Cardiac septum (tissue), 1 donor: ENCODE data around the gene THBS2. TPM values are rescaled to one million over a fixed set of nuclear protein-coding genes. Genes with fewer than 3 reads are reported as not detected.

Source experiments
- DNase-seq: peaks from one replicate; pipeline ENCODE4 v3.0.0-alpha.2; 2020; ENCODE audit warnings: low spot score
- intact Hi-C: fragments of 100-400 bp; cut with DNase I; formaldehyde crosslinking; loops from one replicate; pipeline ENCODE4 v1.14.0; 2022
- total RNA-seq: library from RNA; stranded (reverse); fragmentation: NEBNext Ultra II Directional; extraction: Animal tissue kit (Norgen Biotek cat#: 25700); gene quantifications from one replicate; pipeline ENCODE4 v1.2.1, GENCODE V29; 2021
- donor health status: DM: no; HTN: no; CAD: no.

THBS2 gene
- total RNA-seq, 1 donor from 2014 or later, result 28.8 TPM

DNA sequence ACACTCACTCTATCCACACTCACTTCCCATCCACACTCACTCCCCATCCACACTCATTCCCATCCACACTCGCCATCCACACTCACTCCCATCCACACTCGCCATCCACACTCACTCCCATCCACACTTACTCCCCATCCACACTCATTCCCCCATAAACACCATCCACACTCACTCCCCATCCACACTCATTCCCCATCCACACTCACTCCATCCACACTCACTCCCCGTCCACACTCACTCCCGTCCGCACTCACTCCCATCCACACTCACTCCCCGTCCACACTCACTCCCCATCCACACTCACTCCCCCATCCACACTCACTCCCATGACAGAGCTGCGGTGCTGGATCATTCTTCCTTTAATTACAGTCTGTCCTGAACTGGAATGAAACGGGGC is 17.1 kb downstream of the THBS2 start:
- intact Hi-C loops, result no loop called here

DNA sequence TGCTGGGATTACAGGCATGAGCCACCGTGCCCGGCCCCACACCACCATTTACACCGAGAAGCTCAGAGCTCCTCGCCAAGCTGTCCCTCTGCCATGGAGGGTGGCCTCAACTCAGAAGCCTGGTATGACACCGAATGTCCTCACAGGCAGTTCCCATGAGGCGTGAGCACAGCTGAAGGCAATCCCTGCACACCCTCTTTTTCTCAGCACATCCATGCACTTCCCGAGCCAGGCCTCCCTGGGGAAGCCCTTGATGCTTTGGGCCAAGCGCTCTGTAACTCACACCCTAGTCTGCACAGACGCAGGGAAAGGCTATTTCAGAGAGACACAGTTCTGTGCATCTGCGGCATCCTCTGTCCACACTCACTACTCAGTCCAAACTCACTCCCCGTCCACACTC is 18.4 kb downstream of the THBS2 start:
- intact Hi-C loops, result no loop called here
- DNase-seq, result no peak

More for the DNA sequence above, 17.1 kb downstream of the THBS2 start:
- no peak for DNase-seq

DNA sequence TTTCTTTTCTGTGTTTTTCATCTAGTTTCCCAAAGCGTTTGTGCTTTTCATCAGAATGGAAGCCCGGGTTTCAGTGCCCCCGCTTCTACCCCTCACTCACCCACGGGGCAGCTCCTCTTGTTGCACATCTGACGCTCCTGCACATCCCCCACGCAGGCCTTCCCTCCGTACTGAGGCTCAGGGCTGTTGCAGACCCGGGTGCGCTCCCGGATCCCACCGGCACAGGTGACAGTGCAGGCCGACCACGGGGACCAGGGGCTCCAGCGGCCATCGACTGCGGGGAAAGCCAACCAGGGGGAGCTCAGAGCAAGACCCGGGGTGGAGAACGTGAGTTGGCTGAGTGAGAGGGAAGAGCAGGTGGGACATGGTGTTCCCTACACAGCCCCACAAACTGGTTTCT is 19.0 kb downstream of the THBS2 start:
- no peak for DNase-seq
- intact Hi-C loops, result no loop called here

DNA sequence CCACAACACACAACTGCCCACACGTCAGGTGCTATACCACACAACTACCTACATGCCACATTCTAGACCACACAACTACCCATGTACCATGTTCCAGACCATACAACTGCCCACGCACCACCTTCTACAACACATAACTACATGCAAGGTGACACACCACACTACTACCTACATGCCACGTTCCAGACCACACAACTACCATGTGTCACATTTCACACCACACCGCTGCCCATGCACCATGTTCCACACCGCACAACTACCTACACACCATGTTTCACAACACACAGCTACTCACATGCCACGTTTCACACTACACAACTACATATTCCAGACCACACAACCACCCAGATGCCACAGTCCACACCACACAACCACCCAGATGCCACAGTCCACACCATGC is 19.8 kb downstream of the THBS2 start:
- intact Hi-C loops, result no loop called here
- DNase-seq, result no peak

DNA sequence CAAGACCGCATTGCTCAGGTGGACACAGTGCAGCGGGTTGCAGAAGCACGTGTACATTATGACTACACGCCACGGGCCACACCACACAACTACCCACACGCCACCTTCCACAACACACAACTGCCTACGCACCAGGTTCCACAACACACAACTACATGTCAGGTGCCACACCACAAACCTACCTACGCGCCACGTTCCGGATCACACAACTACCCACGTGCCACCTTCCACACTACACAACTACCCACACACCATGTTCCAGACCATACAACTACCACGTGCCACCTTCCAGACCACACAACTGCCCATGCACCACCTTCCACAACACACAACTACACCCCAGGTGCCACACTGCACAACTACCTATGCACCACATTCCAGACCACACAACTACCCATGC is 20.5 kb downstream of the THBS2 start:
- DNase-seq, result no peak
- intact Hi-C loops, result no loop called here

DNA sequence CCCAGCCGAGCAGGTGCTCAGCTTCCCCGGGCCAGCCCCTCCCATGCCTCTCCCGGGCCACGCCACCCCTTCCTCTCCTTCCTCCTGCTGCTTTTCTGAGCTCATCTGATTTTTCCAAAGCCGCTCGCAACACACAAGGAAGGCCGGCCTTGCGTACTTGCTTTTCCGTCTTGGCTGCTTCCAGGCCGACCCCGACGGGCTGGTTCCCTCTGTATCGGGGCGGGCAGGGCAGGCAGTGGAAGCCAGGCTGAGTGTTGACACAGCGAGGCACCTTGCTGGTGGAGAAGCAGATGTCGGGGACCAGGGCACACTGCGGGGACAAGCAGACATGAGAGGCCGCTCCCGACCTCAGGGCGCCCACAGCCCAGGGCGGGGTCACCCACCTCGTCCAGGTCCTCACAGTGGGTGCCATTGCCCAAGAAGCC is 21.1 kb downstream of the THBS2 start:
- intact Hi-C loops, result no loop called here
- DNase-seq, result no peak

DNA sequence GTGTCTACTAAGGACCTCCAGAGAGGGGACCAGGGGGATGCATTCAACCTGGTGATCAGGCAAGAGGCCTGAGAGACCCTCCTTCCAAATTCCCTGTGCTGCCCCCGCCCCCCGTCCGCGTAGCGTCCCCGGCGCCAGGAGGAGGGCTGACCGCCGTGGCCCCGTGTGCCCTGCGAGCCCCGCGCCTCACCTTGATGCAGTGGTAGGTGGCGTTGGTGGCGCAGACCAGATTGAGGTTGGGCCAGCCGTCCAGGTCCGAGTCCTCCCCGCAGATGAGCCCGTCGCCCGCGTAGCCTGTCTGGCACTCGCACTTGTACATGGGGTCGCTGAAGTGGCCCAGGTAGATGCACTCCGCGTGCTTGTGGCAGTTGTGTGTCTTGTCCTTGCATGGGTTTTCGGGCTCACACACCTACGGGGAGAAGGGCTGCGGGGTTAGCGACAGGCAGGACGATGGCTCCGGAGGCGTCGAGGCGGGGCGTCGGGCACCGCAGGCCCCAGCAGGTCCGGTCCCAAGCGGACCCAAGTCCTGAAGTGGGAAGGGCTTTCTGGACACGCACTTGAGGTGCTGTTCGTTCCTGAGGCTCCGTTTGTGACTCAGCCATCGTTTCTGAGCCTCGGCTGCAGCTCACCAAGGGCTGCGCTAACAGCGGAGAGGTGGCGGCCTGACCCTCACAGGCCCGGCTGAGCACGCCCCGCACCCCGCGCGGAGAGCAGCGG is 21.7 kb downstream of the THBS2 start:
- DNase-seq, result no peak
- intact Hi-C loops, result no loop called here

DNA sequence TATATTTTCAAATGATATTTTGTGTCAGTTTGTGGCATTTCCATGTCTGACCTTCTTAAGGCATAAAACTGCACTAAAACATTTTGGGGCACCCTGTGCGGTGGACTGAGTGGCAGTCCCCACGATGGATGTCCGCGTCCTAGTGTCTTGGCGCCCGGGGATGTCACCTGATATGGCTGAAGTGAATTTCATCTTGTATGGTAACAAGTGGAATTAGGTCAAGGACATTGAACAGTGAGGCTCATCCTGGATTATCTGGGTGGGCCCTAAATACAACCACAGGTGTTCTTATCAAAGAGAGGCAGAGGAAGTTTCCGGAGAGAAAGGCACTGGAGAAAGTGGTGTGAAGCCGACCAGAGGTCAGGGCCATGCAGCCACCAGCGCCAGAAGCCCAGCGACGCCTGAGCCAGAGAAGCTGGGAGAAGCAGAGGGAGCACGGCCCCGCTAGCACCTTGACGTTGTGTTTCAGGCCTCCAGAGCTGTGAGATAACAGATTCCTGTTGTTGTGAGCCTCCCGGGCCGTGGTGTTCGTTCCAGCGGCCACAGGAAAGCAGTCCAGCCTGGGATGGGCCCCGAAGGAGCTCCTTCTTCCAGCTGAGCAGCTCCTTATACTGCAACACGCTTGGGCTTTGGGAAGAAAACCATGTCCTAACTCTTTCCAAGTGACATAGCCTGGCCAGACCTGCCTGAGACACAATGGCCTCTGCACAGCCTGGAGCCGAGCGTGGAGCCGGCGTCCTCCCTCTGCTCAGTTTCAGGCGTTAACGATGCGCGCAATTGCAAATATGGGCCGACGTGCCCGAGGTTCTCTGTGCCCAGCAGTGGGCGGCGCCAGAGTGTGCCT is 22.5 kb downstream of the THBS2 start:
- DNase-seq, result no peak
- intact Hi-C loops, result no loop called here

DNA sequence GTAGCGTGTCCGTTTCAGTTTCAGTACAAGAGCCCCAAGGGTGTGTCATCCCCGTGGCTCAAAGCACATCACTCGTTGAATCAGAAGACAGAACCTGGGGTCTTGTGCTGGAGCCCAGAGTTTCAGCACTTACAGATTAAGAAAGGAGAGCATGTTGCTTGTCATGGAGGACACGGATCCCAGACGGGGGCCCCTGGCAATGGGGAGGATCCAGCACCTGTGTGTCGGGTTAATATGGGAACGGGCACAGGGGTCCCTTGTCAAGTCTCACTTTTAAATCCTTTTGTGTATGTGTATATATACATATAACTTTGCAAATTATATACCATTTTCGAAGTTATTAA is 23.4 kb downstream of the THBS2 start:
- no peak for DNase-seq
- intact Hi-C loops, result no loop called here

DNA sequence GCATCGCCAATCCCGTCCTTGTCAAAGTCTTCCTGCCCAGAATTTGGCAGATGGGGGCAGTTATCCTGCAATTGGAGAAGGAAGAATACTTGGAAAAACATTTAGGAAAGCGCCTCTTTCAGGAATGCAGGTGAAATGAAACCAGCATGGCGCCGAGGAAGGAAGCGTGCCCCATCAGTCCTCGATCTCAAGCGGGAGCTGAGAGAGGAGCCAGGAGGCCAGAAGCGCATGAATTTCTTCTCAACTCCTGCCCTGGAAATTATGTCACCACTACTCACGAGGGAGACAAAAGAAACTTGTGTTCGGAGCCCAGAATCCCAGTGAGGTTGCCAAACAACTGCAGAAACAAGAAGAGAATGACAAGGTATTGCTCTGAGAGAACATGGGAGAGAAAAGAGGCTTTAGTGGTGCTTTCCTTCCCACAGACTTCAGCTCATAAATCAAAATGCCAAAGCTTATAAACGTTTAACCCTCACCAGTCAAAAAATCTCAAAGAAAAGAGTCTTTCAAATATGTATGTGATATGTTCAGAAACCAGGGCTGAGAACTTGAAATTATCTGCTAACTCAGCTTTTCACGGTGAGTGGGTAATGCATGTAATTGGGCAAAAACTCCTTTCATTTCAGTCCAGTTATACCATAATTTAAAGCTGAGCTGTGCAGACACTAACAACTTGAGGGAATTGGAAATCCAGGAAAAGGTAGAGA is 23.9 kb downstream of the THBS2 start:
- DNase-seq, result no peak
- intact Hi-C loops, result no loop called here

DNA sequence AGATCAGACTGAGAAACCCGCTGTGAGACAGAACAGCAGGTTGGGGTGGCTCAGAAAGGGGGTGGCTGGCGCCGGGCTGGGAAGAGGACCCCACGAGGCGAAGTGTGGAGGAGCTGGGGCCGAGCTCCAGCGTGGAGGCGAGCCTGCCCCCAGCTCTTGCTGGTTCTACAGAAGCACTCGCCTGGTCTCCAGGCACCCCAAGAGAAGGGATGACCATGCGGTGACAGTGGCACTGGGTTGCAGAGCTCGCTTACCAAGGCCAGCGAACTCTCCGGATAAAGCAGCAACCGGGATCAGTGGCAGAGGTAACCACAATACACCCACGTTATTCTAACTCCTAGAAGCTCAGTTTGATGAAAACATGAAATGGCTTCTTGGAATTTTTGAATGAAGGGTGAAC is 26.5 kb downstream of the THBS2 start:
- no peak for DNase-seq
- intact Hi-C loops, result no loop called here

DNA sequence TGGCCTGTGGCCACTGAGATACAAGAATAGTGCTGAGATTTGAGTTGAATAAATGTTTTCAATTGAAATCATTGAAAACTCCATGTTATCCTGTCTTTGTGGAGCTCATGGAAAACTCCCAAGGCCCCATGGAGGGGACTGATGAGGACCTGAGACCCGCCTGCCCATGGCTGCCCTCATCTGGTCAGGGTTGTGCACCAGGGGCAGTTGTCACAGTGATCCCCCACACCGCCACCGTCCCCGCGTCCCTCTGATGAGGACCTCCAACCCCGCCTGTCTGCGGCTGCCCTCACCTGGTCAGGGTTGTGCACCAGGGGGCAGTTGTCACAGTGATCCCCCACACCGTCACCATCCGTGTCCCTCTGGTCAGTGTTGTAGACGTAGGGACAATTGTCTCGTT is 27.8 kb downstream of the THBS2 start:
- DNase-seq, result no peak
- intact Hi-C loops, result no loop called here

DNA sequence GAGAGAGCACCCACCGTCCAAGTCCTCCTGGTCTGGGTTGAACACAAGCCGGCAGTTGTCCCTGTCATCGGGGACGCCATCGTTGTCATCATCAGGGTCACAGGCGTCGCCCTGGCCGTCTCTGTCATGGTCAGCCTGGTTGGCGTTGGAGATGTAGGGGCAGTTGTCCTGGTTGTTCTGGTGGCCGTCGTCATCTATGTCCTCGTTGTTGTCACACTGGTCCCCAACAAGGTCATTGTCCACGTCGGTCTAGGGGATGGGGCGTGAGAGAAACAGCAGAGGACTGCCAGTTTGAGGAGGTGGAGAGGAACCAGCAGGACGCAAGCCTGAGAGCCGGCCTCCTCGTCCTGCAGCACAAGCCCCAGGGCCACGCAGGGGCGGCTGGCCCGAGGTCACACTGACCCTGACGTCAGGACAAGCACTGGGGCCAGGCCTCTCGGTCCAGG is 28.5 kb downstream of the THBS2 start:
- intact Hi-C loops, result no loop called here
- DNase-seq, result no peak

DNA sequence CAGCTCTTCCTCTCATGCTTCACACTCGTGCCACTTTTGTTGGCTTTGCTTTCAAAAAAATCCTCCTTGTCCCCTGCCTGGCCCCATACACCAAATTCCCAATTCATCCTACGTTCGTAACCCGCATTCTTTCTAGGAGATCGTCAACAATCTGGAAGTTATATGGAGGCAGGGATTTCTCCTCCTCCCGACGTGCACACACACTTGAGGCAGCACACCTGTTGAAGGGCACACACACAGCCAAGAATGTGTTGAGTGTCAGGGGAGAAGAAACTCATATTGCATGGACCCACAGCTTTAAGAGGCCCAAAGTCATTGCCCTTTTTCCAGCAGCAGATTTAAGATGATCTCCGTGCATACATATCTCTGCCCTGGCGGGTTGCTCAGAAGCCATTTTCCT is 28.9 kb downstream of the THBS2 start:
- intact Hi-C loops, result no loop called here
- no peak for DNase-seq

DNA sequence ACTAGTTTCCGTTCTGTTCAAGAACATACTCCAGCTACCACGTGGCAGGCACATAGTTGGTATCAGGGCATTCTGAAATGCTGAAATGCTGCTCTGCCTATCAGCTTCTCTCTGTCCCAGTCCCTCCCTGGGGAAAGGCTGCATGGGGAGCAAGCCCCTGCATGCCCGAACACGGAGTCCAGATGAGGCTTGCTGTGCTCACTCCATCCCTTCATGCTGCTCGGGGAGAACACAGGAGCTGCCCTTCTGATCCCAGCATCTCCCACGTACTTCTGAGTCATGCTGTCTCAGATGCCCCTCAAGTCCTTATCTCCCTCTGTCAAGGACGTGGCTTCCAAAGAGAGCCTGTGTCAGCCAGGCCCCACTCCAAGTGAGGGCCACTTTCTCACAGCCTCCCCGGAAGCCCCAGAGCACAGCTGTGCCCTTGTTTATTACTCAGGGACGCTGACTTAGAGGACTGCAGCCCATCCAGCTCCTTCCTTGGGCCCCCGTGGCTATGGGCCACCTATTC is 29.4 kb downstream of the THBS2 start:
- no peak for DNase-seq
- intact Hi-C loops, result no loop called here

DNA sequence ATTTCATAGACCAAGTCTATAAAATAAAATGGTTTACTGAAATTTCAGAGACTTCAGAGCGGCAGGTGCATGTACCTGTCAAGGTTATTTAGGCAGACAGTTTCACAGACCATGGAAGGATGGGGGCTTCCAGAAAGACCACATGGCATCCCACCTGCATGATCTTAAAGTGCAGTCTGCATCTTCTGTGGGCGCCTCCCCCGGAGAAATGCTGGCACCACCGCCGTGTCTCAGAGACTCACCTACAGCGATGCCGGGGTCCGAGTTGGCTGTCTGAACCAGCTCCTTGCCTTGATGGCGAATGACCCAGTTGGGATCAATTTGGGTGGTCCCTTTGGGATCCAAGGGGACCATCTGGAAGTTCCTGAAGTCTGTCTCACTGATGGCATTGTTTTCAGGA is 30.6 kb downstream of the THBS2 start:
- intact Hi-C loops, result no loop called here
- no peak for DNase-seq

DNA sequence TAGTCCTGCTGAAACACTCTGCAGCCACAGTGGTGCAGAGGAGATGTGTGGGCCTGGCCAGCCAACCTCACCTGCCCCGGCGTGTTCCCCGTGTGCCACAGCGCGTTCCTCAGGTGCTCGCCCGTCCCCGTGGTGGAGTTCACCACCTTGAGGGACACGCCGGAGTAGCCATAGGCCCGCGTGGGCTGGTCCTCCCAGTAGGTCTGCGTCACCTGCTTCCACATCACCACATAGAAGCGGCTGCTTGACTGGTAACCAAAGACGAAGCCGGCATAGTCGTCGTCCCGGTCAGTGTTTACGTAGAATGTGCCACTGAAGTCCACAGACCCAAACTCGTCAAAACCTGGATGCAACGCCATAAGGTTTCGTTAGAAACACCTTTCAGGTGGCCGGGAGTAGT is 31.5 kb downstream of the THBS2 start:
- no peak for DNase-seq
- intact Hi-C loops, result no loop called here

DNA sequence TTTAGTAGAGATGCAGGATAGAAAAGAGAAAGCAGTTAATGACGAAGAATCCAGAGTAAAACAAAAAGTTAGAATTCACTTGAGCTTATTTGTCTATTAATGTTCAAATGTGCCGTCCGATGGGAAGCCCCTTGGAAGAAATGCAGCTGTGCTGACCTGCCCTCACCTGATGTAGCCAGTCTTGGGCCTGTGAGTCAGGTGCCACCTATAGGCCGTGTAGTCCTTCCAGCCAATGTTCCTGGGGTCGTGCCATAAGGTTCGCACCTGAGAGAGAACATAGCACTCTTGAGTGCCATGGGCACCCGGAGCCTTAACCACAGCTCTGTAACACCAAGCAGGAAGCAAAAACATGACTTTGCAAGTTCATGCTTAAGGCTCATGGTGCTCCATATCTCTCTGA is 32.4 kb downstream of the THBS2 start:
- no peak for DNase-seq
- intact Hi-C loops, result no loop called here

DNA sequence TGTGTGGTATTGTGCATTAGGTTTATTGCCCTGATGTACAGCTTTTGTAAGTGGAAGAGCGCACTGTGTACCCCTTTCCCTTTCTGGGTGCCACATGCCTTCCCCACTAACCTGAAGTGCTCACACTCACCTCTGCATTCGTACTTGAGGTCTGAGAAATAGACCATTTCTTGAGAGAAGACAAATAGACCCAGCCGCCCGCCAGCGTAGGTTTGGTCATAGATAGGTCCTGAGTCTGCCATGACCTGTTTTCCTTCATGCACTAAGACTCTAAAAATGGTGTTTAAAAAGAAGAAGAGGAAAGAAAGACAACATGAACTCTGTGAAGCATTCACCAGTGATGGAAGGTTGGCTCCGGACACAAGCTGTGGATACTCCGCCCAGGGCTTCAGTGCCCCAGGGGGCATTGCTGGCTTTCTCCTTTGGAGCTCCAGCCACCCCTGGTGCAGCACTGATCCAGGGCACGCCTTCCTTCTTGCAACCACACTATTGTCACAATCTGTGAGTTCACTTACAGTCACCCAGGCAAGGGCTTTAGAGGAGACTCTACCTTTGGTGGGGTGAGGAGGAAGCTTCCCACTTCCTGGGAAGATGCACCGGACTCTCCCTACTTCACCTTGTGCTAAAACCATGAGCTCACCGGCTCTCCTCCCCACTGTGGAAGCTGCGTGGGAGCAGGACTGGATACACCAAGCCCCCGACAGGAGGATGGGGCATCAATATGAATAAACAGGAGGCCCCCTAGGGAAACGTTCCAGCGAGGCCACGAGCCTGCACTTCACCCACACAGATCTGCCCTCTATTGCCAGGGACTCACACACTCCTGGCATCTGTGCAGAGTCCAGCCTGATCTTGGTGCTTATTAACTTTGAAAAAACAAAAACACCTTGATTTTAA is 33.3 kb downstream of the THBS2 start:
- intact Hi-C loops, result no loop called here
- no peak for DNase-seq

DNA sequence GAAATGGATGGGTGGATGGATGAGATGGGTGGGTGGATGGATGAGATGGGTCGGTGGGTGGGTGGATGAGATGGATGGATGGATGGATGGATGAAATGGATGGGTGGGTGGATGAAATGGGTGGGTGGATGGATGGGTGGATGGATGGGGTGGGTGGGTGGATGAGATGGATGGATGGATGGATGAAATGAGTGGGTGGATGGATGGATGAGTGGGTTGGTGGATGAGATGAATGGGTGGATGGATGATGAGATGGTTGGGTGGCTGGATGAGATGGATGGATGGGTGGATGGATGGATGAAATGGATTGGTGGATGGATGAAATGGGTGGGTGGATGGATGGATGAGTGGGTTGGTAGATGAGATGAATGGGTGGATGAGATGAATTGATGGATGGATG is 35.7 kb downstream of the THBS2 start:
- DNase-seq, result no peak
- intact Hi-C loops, result no loop called here
